Measurements from ENCODE around the gene ISYNA1.

DNA sequence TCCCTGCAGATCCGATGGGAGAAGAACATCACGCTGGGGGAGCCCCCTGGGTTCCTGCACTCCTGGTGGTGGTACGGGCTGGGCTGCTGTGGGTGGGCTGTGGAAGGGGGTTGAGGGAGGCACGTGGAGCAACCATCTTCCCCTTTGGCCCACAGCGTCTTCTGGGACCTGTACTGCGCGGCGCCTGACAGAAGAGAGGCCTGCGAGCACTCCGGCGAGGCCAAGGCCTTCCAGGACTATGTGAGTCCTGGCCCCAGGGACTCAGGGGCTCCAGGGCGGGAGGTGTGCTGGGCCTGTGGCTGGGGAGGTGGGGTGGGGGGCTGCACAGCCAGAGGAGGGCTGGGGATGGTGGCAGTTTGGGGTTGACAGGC is 10.2 kb downstream of the ISYNA1 start:
- TF ChIP-seq KDM1A (IDR thresholded peaks at IDR 0.05; ENCODE audit: borderline replicate concordance, low read length) (no peak), ZNF274 (IDR thresholded peaks at IDR 0.05; ENCODE audit: borderline replicate concordance, extremely low read depth, low read length) (no peak), CEBPB (IDR thresholded peaks at IDR 0.05; ENCODE audit: low read depth, low read length) (no peak), EZH2 (IDR thresholded peaks at IDR 0.05; ENCODE audit: low read depth, low read length, severe bottlenecking) (no peak), SIRT6 (IDR thresholded peaks at IDR 0.05; ENCODE audit: low read length) (no peak)
- TF ChIP-seq, protein P1, sequence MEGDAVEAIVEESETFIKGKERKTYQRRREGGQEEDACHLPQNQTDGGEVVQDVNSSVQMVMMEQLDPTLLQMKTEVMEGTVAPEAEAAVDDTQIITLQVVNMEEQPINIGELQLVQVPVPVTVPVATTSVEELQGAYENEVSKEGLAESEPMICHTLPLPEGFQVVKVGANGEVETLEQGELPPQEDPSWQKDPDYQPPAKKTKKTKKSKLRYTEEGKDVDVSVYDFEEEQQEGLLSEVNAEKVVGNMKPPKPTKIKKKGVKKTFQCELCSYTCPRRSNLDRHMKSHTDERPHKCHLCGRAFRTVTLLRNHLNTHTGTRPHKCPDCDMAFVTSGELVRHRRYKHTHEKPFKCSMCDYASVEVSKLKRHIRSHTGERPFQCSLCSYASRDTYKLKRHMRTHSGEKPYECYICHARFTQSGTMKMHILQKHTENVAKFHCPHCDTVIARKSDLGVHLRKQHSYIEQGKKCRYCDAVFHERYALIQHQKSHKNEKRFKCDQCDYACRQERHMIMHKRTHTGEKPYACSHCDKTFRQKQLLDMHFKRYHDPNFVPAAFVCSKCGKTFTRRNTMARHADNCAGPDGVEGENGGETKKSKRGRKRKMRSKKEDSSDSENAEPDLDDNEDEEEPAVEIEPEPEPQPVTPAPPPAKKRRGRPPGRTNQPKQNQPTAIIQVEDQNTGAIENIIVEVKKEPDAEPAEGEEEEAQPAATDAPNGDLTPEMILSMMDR (IDR thresholded peaks at IDR 0.05; ENCODE audit: control extremely low read depth in 1 of 3, insufficient read depth in 1 of 3, low read depth in 1 of 3, low read length in 3 of 3) = no peak
- TF ChIP-seq, protein P2, sequence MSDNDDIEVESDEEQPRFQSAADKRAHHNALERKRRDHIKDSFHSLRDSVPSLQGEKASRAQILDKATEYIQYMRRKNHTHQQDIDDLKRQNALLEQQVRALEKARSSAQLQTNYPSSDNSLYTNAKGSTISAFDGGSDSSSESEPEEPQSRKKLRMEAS (IDR thresholded peaks at IDR 0.05) = no peak
